ACC112 (cell line): ENCODE measurements around the gene RBM20.

Experiments
- H2AFZ ChIP-seq: fragments of 200-600 bp; sonication (generic); one replicate; pipeline ENCODE4 v1.6.0; 2017; ENCODE audit warnings: antibody characterized with exemption, low read length; ENCODE audit not compliant: unreplicated experiment
- H3K27ac ChIP-seq: fragments of 200-600 bp; sonication (generic); 2 replicates; pipeline ENCODE4 v1.5.1; 2014; ENCODE audit warnings: low read depth, mild to moderate bottlenecking, antibody characterized with exemption, low read length, moderate library complexity
- H3K27me3 ChIP-seq: fragments of 200-600 bp; sonication (generic); 2 replicates; pipeline ENCODE4 v1.6.1; 2014; ENCODE audit warnings: mild to moderate bottlenecking, antibody characterized with exemption, low read length, moderate library complexity, mixed read lengths; ENCODE audit not compliant: insufficient read depth
- H3K36me3 ChIP-seq: fragments of 200-600 bp; sonication (generic); 2 replicates; pipeline ENCODE4 v1.6.1; 2016; ENCODE audit warnings: mild to moderate bottlenecking, antibody characterized with exemption, low read length, moderate library complexity, mixed read lengths; ENCODE audit not compliant: insufficient read depth
- H3K4me1 ChIP-seq: fragments of 200-600 bp; sonication (generic); one replicate; pipeline ENCODE4 v1.6.1; 2016; ENCODE audit warnings: low read length, mixed read lengths; ENCODE audit not compliant: insufficient read depth, unreplicated experiment, control insufficient read depth
- H3K4me3 ChIP-seq: fragments of 200-600 bp; sonication (generic); 2 replicates; pipeline ENCODE4 v1.5.1; 2014; ENCODE audit warnings: mild to moderate bottlenecking, low read depth, low read length
- H3K79me2 ChIP-seq: fragments of 200-600 bp; sonication (generic); one replicate; pipeline ENCODE4 v1.6.0; 2016; ENCODE audit warnings: low read length; ENCODE audit not compliant: control insufficient read depth, unreplicated experiment, insufficient read depth

Gene RBM20

DNA sequence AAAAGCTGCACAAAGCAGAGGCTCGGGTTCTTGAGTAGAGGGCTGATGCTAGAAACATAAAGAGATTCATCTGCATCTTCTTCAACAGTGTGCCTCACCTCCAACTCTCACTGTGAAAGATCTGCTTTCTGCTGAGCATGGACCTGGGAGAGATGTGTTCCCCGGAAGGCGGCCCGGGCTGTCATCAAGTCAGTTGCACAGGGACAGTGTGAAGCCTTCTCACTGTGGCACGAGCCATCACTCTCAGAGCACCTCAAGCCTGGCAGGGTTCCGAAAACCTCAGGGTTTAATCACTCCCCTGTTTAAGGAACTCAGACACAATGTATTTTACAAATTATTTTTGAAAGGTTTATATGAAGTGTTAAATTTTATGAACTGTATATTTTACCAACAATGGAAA is 98.7 kb downstream of the RBM20 start:
- Histone ChIP-seq H3K79me2 (no peaks in the 10 kb centered on the region), H3K4me3 (no peak overlapping the region), H2AFZ (no peak overlapping the region), H3K36me3 (no peaks in the 10 kb centered on the region), H3K27ac (no peak overlapping the region), H3K4me1 (peaks cover under 1% of the 10 kb centered on the region), H3K27me3 (peaks cover 15% of the 10 kb centered on the region; the same call in 1 of the 2 replicates)

DNA sequence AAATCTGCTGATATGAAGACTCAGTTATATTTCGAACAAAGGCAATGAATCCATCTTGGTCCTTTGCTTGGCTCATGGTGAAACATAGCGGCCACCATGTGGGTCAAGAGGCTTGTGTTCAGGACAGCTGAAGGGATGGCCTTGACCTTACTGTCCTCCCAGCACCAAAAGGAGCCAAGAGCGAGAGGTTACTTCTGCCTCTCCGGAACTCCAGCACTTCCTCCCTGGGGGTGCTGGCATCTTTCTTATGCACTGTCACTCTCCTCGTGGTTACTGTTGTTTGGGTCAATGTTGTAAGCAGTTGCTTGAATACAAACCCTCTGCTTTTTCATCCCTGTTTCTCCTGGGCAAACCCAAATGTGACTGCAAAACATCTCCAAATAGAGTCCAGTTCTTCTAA is 100.6 kb downstream of the RBM20 start:
- Histone ChIP-seq H3K27ac (no peak overlapping the region), H3K36me3 (no peaks in the 10 kb centered on the region), H2AFZ (no peak overlapping the region), H3K4me1 (peaks cover 5% of the 10 kb centered on the region), H3K4me3 (no peak overlapping the region), H3K27me3 (peaks cover 11% of the 10 kb centered on the region; the same call in 1 of the 2 replicates), H3K79me2 (no peaks in the 10 kb centered on the region)

DNA sequence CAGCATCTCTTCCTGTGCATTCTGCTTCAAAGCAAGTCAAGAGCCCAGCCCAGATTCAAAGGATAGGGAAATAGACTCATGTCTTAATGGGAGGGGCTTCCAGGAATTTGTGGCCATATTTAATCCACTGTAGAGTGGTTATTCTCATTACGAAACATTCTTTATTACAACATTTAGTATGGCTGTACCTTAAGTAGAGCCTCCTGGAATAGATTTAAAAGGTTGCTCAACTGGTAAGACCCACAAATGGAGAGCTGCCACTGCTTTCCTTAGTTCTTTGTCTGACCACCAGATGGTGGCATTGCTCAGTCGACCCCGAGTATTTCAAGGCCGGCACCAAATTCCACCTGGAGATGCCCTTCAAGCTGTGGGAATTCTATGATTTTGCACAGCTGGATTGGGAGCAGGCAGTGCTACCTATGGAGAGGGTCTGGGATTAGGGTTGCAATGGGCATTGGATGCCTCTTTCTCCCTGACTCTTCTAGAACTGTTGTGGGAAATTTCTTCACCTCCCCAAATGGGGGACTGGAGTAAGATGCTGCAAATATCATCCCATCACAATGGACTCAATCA is 102.2 kb downstream of the RBM20 start:
- H3K27me3 ChIP-seq, result 0 out of 2 replicates have a peak, but pooled peaks cover 5% of the 10 kb centered on the region
- H2AFZ ChIP-seq, result no peak overlapping the region
- peaks cover 5% of the 10 kb centered on the region for H3K4me1 ChIP-seq
- no peak overlapping the region for H3K27ac ChIP-seq
- no peaks in the 10 kb centered on the region for H3K36me3 ChIP-seq
- no peaks in the 10 kb centered on the region for H3K79me2 ChIP-seq
- no peak overlapping the region for H3K4me3 ChIP-seq

DNA sequence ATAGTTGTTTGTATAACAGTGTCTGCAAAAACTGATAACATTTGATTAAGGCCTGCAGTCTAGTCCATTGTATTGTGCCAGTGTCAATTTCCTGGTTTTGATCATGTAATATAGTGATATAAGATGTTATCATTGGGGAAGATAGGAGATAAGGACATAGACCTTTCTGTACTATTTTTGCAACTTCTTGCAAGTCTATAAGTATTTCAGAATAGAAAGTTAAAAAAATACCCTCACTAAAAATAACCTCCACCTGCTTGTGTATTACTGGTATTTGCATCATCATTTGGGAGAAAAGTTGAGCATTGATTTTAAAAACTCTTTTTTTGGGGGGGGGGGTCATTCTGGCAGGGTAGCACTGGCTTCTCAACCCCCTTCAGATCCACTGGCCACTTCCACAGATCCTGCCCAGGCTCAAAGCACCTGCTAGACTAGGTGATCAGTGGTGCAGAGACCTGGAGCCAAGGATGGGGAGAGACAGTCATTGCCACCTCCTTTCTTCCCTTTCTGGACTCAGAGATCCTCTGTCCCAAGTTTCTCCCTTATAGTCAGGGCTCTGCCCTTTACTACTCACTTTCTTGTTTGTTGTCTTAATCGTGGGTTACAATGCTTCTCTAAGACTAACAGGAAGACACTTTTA is 103.0 kb downstream of the RBM20 start:
- Histone ChIP-seq H3K79me2 (no peaks in the 10 kb centered on the region), H3K27me3 (0 out of 2 replicates have a peak, but pooled peaks cover 5% of the 10 kb centered on the region), H3K4me1 (peaks cover 5% of the 10 kb centered on the region), H3K4me3 (no peak overlapping the region), H2AFZ (no peak overlapping the region), H3K27ac (no peak overlapping the region), H3K36me3 (no peaks in the 10 kb centered on the region)

GRCh38 chr10:110747609-110748464 is 103.7 kb downstream of the RBM20 start:
- Histone ChIP-seq H3K27me3 (0 out of 2 replicates have a peak, but pooled peaks cover 4% of the 10 kb centered on the region), H3K27ac (no peak overlapping the region), H3K79me2 (no peaks in the 10 kb centered on the region), H2AFZ (peak overlapping the region; percentile 18), H3K4me1 (peaks cover 5% of the 10 kb centered on the region), H3K4me3 (no peak overlapping the region), H3K36me3 (no peaks in the 10 kb centered on the region)

DNA sequence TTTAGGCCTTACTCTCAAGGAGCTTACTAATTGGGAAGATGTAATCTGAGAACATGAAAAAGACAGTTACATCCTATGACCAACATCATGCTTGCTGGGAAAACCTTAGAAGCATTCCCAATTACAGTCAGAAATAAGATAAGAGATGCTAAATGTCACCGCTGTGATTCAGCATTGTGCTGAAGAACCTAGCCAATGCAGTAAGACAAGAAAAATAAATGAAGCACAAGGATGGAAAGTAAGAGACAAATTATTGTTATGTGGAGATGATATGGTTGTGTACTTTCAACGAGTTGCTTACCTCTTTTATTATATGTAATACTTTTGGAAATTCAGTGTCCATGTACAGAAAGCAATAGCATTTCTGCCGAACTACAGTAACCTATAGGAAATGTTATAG is 104.8 kb downstream of the RBM20 start:
- Histone ChIP-seq H2AFZ (no peak overlapping the region), H3K27ac (no peak overlapping the region), H3K4me3 (no peak overlapping the region), H3K4me1 (peaks cover 5% of the 10 kb centered on the region), H3K27me3 (no peaks in the 10 kb centered on the region), H3K36me3 (no peaks in the 10 kb centered on the region), H3K79me2 (no peaks in the 10 kb centered on the region)

GRCh38 chr10:110750931-110751330 is 106.8 kb downstream of the RBM20 start:
- Histone ChIP-seq H3K27ac (no peak overlapping the region), H3K27me3 (0 out of 2 replicates have a peak, but pooled peaks cover 2% of the 10 kb centered on the region)

DNA sequence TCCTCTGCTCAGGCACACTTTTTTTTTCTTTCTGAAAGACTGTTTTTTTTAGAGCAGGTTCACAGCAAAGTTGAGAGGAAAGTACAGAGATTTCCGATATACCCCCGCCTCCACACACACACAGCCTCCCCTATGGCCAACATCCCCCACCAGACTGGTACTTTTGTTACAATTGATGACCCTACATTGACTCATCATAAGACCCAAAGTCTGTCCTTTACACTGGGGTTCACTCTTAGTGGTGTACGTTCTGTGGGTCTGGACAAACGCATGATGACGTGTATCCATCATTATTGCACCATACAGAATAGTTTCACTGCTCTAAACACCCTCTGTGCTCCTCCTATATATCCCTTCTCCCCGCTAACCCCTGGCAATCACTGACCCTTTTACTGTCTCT is 107.7 kb downstream of the RBM20 start:
- Histone ChIP-seq H3K27me3 (0 out of 2 replicates have a peak, but pooled peaks cover 11% of the 10 kb centered on the region), H3K79me2 (no peaks in the 10 kb centered on the region), H3K27ac (no peak overlapping the region), H3K4me1 (peaks cover 5% of the 10 kb centered on the region), H3K4me3 (no peak overlapping the region), H3K36me3 (no peaks in the 10 kb centered on the region), H2AFZ (no peak overlapping the region)

More at GRCh38 chr10:110750931-110751330, 106.8 kb downstream of the RBM20 start:
- peaks cover 5% of the 10 kb centered on the region for H3K4me1 ChIP-seq
- H2AFZ ChIP-seq, result no peak overlapping the region
- H3K36me3 ChIP-seq, result no peaks in the 10 kb centered on the region
- H3K4me3 ChIP-seq, result no peak overlapping the region
- H3K79me2 ChIP-seq, result no peaks in the 10 kb centered on the region

DNA sequence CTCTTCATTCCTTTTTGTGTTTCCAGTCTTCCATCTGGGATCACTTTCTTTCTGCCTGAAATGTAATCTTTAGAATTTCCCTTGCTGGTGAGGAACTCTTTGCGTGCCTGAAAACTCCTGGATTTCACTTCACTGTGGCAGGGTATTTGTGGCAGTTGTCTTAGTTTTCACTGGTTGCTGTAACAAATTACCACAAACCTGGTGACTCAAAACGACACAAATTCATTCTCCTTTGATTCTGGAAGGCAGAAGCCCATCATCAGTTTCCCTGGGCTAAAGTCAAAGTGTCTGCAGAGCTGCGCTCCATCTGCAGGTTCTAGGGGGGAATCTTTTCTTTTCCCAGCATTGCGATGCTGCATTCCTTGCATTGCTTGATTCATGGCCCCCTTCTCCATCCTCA is 109.3 kb downstream of the RBM20 start:
- no peaks in the 10 kb centered on the region for H3K36me3 ChIP-seq
- no peak overlapping the region for H3K4me3 ChIP-seq
- no peak overlapping the region for H2AFZ ChIP-seq
- H3K27me3 ChIP-seq, result 0 out of 2 replicates have a peak, but pooled peaks cover 16% of the 10 kb centered on the region
- H3K4me1 ChIP-seq, result no peaks in the 10 kb centered on the region
- no peaks in the 10 kb centered on the region for H3K79me2 ChIP-seq
- H3K27ac ChIP-seq, result no peak overlapping the region

DNA sequence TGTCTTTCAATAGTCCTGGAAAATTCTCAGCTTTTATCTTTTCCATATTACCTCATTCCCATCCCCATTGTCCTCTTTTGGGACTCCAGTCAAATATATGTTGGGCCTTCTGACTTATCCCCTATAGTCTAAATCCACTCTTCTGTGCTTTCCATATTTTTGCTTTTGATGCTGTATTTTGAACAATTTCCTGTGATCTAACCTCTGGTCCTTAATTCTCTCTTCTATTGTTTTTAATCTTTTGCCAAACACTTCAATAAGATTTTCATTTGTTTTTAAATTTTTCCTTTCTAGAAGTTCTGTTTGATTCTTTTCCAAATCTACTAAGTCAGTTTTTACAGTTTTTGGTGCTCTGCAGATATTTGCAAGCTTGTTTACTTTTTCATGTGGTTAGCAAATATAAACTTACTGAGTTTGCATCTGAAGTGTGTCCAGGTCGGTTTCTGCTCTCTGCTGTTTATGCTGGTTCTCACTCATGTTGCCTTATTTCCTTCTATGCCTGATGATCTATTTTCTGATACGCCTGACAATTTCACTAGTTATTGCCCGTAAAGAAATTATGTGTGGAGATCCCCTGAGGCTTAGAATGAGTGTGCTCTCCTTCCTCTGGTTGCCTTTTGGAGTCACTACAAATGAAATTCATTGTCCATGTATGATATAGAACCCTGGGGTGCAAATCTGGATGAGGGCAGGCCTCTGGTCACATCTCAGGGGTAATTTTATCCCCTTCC is 110.4 kb downstream of the RBM20 start:
- no peaks in the 10 kb centered on the region for H3K4me1 ChIP-seq
- no peaks in the 10 kb centered on the region for H3K36me3 ChIP-seq
- H3K79me2 ChIP-seq, result no peaks in the 10 kb centered on the region
- no peak overlapping the region for H2AFZ ChIP-seq
- 0 out of 2 replicates have a peak, but pooled peaks cover 16% of the 10 kb centered on the region for H3K27me3 ChIP-seq
- H3K4me3 ChIP-seq, result no peak overlapping the region
- H3K27ac ChIP-seq, result no peak overlapping the region
